ENCODE measurements around the gene IPMK.

DNA sequence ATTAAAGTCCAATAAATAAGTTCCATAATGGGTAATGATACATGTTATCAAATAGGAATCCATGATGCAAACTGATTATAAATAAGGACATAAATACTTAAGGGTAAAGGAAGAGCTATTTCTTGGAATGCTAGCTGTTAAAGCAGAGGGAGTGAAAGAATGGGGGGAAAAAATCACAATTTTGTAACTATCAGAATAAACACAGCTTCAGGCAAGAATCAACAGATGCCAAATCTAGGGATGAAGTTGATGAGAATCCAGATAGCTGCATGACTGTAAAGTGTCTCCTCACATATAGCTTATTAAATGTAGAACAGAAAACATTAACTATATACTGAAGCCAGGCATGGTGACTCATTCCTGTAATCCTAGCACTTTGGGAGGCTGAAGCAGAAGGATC is 4.9 kb downstream of the IPMK start:
- TF ChIP-seq, protein P1, sequence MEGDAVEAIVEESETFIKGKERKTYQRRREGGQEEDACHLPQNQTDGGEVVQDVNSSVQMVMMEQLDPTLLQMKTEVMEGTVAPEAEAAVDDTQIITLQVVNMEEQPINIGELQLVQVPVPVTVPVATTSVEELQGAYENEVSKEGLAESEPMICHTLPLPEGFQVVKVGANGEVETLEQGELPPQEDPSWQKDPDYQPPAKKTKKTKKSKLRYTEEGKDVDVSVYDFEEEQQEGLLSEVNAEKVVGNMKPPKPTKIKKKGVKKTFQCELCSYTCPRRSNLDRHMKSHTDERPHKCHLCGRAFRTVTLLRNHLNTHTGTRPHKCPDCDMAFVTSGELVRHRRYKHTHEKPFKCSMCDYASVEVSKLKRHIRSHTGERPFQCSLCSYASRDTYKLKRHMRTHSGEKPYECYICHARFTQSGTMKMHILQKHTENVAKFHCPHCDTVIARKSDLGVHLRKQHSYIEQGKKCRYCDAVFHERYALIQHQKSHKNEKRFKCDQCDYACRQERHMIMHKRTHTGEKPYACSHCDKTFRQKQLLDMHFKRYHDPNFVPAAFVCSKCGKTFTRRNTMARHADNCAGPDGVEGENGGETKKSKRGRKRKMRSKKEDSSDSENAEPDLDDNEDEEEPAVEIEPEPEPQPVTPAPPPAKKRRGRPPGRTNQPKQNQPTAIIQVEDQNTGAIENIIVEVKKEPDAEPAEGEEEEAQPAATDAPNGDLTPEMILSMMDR (IDR thresholded peaks at IDR 0.05) = no peak
- TF ChIP-seq EZH2 (IDR thresholded peaks at IDR 0.05) = no peak
